HEK293 (cell line): ENCODE data around the gene RAC3.

Experiments
- CTCF ChIA-PET: fragments of 350-600 bp; formaldehyde crosslinking; extraction: SDS; loops from one replicate; lab custom pipeline; 2021; ENCODE audit warnings: antibody characterized with exemption; lab: Yijun Ruan, JAX
- POLR2A ChIA-PET: fragments of 300-600 bp; formaldehyde crosslinking; extraction: SDS; loops from one replicate; lab custom pipeline; 2020; ENCODE audit warnings: antibody characterized with exemption, inconsistent platforms; lab: Yijun Ruan, JAX
- H3K27ac ChIP-seq: fragments of 200-500 bp; sonication (Bioruptor generic); 2 replicates; pipeline ENCODE4 v1.5.1; 2014; ENCODE audit warnings: low read depth, low read length, control low read depth, inconsistent platforms; ENCODE audit errors: extremely low read depth
- H3K36me3 ChIP-seq, 2 experiments: fragments of 200-500 bp in 1 of 2; sonication (Bioruptor generic) in 1 of 2; 1 replicate in 1 of 2; 2 replicates in 1 of 2; pipeline ENCODE4 v1.5.1; 2014 to 2017; ENCODE audit warnings: inconsistent platforms in 2 of 2, low read length in 2 of 2; ENCODE audit not compliant: control insufficient read depth in 2 of 2, insufficient read depth in 1 of 2
- H3K4me1 ChIP-seq: fragments of 200-500 bp; sonication (Bioruptor generic); 2 replicates; pipeline ENCODE4 v1.5.1; 2014; ENCODE audit warnings: mild to moderate bottlenecking, low read length, inconsistent platforms; ENCODE audit not compliant: control insufficient read depth, insufficient read depth
- H3K4me3 ChIP-seq: 2 replicates; pipeline ENCODE4 v1.5.1; 2011; ENCODE audit warnings: low read depth, mild to moderate bottlenecking, control low read depth, low read length, moderate library complexity
- H3K9me3 ChIP-seq: fragments of 200-500 bp; sonication (Bioruptor generic); 2 replicates; pipeline ENCODE4 v1.5.1; 2014; ENCODE audit warnings: low read depth, low read length, inconsistent platforms; ENCODE audit not compliant: control insufficient read depth, insufficient read depth
- MEIS1 ChIP-seq: sonication (generic); formaldehyde crosslinking; IDR thresholded peaks from 2 replicates; pipeline ENCODE4 v1.8.1; 2022; ENCODE audit warnings: missing genetic modification reagents, mild to moderate bottlenecking, borderline replicate concordance
- SCRT1 ChIP-seq: fragments of 450-650 bp; formaldehyde crosslinking; IDR thresholded peaks from 2 replicates; pipeline ENCODE4 v1.5.1; 2016; ENCODE audit warnings: missing biosample characterization, missing genetic modification characterization, borderline replicate concordance
- SCRT2 ChIP-seq: fragments of 450-650 bp; formaldehyde crosslinking; IDR thresholded peaks from 2 replicates; pipeline ENCODE4 v1.5.1; 2016; ENCODE audit warnings: missing biosample characterization, missing genetic modification characterization
- TRIM28 ChIP-seq: IDR thresholded peaks from 2 replicates; pipeline ENCODE4 v1.6.1; 2011; ENCODE audit warnings: low read length, control low read depth, borderline replicate concordance
- ZNF138 ChIP-seq: fragments of 450-650 bp; formaldehyde crosslinking; IDR thresholded peaks from 2 replicates; pipeline ENCODE4 v1.5.1; 2016; ENCODE audit warnings: missing biosample characterization, missing genetic modification characterization, borderline replicate concordance
- ZNF169 ChIP-seq: fragments of 450-650 bp; formaldehyde crosslinking; IDR thresholded peaks from 2 replicates; pipeline ENCODE4 v1.5.1; 2016; ENCODE audit warnings: missing biosample characterization, missing genetic modification characterization
- ZNF2 ChIP-seq: fragments of 450-650 bp; formaldehyde crosslinking; IDR thresholded peaks from 2 replicates; pipeline ENCODE4 v1.5.1; 2016; ENCODE audit warnings: missing biosample characterization, missing genetic modification characterization
- ZNF202 ChIP-seq: fragments of 450-650 bp; formaldehyde crosslinking; IDR thresholded peaks from 2 replicates; pipeline ENCODE4 v1.5.1; 2016; ENCODE audit warnings: missing biosample characterization, missing genetic modification characterization, borderline replicate concordance
- ZNF211 ChIP-seq: fragments of 450-650 bp; formaldehyde crosslinking; IDR thresholded peaks from 2 replicates; pipeline ENCODE4 v1.5.1; 2016; ENCODE audit warnings: low read depth, missing biosample characterization, missing genetic modification characterization
- ZNF341 ChIP-seq: fragments of 450-650 bp; formaldehyde crosslinking; IDR thresholded peaks from 2 replicates; pipeline ENCODE4; 2016; ENCODE audit warnings: low read depth, missing biosample characterization, missing genetic modification characterization
- ZNF600 ChIP-seq: fragments of 450-650 bp; formaldehyde crosslinking; IDR thresholded peaks from 2 replicates; pipeline ENCODE4 v1.5.1; 2016; ENCODE audit warnings: missing biosample characterization, missing genetic modification characterization
- ZNF645 ChIP-seq: fragments of 450-650 bp; formaldehyde crosslinking; IDR thresholded peaks from 2 replicates; pipeline ENCODE4; 2016; ENCODE audit warnings: missing biosample characterization, missing genetic modification characterization
- ZNF785 ChIP-seq: fragments of 450-650 bp; formaldehyde crosslinking; IDR thresholded peaks from 2 replicates; pipeline ENCODE4 v1.5.1; 2016; ENCODE audit warnings: missing biosample characterization, missing genetic modification characterization
- ZNF837 ChIP-seq: fragments of 450-650 bp; formaldehyde crosslinking; IDR thresholded peaks from 2 replicates; pipeline ENCODE4 v1.5.1; 2016; ENCODE audit warnings: missing biosample characterization, missing genetic modification characterization
- TF ChIP-seq, protein P1 (sequence below): sonication (generic); formaldehyde crosslinking; IDR thresholded peaks from 2 replicates; pipeline ENCODE4 v1.8.1; 2022; ENCODE audit warnings: mild to moderate bottlenecking, moderate library complexity, missing genetic modification reagents
- TF ChIP-seq, protein P2 (sequence below): fragments of 450-650 bp; formaldehyde crosslinking; IDR thresholded peaks from 2 replicates; pipeline ENCODE4 v1.5.1; 2016; ENCODE audit warnings: missing biosample characterization, missing genetic modification characterization

The RAC3 gene

GRCh38 chr17:82049521-82049971, 18.1 kb downstream of the RAC3 start:
- no peak overlapping the region for H3K27ac ChIP-seq
- ChIA-PET POLR2A (interaction anchor here (0.6 to 14.2 kb wide), 5 partner anchors 10 to 177 kb away, joined by 4 to 96 read pairs (median 4); partner anchors contain the start of gene DCXR), CTCF (interaction anchor here (0.5 to 1.1 kb wide), 6 partner anchors 12 to 140 kb away, joined by 3 to 4 read pairs (median 3); partner anchors contain the start of gene DCXR)
- H3K9me3 ChIP-seq: no peaks in the 10 kb centered on the region
- peaks cover 7% of the 10 kb centered on the region for H3K4me1 ChIP-seq
- TF ChIP-seq TRIM28: no peak
- no peak for TF ChIP-seq ZNF202 (tag by site-specific recombination)
- no peak for TF ChIP-seq ZNF2
- TF ChIP-seq MEIS1: no peak
- TF ChIP-seq ZNF211 (tag by site-specific recombination): no peak
- H3K4me3 ChIP-seq: no peak overlapping the region
- peaks cover 0 to 64% of the 10 kb centered on the region in 2 experiments; a peak in 1 of 3 replicates for H3K36me3 ChIP-seq

GRCh38 chr17:82050152-82050760, 18.8 kb downstream of the RAC3 start:
- Histone ChIP-seq H3K27ac (no peak overlapping the region; the same call in 1 of the 2 replicates), H3K4me3 (peak overlapping the region; percentile 83; the same call in 1 of the 2 replicates), H3K4me1 (peaks cover 7% of the 10 kb centered on the region)
- ChIA-PET CTCF (interaction anchor here (0.5 to 1.3 kb wide), 5 partner anchors 12 to 141 kb away, joined by 3 to 6 read pairs (median 4); partner anchors contain the start of gene DCXR), POLR2A (interaction anchor here (0.6 to 14.2 kb wide), 6 partner anchors 9 to 177 kb away, joined by 4 to 96 read pairs (median 5); partner anchors contain the start of genes DCXR and RAC3)
- TF ChIP-seq ZNF645 (tag by site-specific recombination) (no peak), ZNF341 (tag by site-specific recombination) (no peak), ZNF138 (no peak), ZNF169 (tag by site-specific recombination) (no peak), SCRT1 (peak; percentile 32; the same call in 1 of the 2 replicates), ZNF785 (tag by site-specific recombination) (no peak), SCRT2 (tag by site-specific recombination) (peak; percentile 72), ZNF837 (tag by site-specific recombination) (no peak), ZNF600 (no peak)
- TF ChIP-seq, protein P1, sequence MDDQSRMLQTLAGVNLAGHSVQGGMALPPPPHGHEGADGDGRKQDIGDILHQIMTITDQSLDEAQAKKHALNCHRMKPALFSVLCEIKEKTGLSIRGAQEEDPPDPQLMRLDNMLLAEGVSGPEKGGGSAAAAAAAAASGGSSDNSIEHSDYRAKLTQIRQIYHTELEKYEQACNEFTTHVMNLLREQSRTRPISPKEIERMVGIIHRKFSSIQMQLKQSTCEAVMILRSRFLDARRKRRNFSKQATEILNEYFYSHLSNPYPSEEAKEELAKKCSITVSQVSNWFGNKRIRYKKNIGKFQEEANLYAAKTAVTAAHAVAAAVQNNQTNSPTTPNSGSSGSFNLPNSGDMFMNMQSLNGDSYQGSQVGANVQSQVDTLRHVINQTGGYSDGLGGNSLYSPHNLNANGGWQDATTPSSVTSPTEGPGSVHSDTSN (CRISPR knock-in tag): 0 out of 2 replicates have a peak, but pooled peaks have one; percentile 34
- TF ChIP-seq, protein P2, sequence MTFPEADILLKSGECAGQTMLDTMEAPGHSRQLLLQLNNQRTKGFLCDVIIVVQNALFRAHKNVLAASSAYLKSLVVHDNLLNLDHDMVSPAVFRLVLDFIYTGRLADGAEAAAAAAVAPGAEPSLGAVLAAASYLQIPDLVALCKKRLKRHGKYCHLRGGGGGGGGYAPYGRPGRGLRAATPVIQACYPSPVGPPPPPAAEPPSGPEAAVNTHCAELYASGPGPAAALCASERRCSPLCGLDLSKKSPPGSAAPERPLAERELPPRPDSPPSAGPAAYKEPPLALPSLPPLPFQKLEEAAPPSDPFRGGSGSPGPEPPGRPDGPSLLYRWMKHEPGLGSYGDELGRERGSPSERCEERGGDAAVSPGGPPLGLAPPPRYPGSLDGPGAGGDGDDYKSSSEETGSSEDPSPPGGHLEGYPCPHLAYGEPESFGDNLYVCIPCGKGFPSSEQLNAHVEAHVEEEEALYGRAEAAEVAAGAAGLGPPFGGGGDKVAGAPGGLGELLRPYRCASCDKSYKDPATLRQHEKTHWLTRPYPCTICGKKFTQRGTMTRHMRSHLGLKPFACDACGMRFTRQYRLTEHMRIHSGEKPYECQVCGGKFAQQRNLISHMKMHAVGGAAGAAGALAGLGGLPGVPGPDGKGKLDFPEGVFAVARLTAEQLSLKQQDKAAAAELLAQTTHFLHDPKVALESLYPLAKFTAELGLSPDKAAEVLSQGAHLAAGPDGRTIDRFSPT: peak; percentile 34; the same call in 1 of the 2 replicates
- TF ChIP-seq, all 188 proteins: peak for 4
- Histone ChIP-seq H3K36me3 (peaks cover 0 to 71% of the 10 kb centered on the region in 2 experiments; a peak in 2 of 3 replicates), H3K9me3 (no peaks in the 10 kb centered on the region)
